ENCODE measurements around the gene C16orf96.
"Not testable (repeated sequence)": the region's sequence is repeated elsewhere in the genome, so short reads cannot be mapped to it uniquely, and the experiment has no call there.

C16orf96 gene

DNA sequence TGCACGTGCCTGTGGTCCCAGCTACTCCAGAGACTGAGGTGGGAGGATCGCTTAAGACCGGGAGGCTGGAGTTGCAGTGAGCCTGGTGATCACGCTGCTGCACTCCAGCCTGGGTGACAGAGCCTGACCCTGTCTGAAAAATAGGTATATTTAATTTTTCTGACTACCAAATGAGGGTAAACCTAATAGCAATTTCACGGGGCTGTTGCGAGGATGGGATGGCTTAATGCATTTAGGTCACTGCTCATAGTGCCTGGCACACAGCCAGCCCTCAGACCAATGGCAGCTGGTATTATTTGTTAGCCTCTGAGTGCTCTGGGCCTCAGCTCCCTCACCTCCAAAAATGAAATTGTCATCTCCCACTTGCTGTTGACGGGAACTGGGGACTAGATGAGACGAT lies 11.7 kb upstream of the C16orf96 start:
- Histone ChIP-seq H3K27me3 (ENCODE audit: control insufficient read depth, insufficient read depth, low read length) (no peaks in the 10 kb centered on the region), H3K36me3 (ENCODE audit: control insufficient read depth, insufficient read depth, low read length) (no peaks in the 10 kb centered on the region), H3K9me3 (ENCODE audit: control insufficient read depth, low read length) (no peaks in the 10 kb centered on the region), H3K4me1 (ENCODE audit: control insufficient read depth, insufficient read depth, low read length) (peaks cover 5% of the 10 kb centered on the region), H3K4me3 (ENCODE audit: low read length) (no peak overlapping the region), H3K9ac (ENCODE audit: low read length) (no peak overlapping the region)

DNA sequence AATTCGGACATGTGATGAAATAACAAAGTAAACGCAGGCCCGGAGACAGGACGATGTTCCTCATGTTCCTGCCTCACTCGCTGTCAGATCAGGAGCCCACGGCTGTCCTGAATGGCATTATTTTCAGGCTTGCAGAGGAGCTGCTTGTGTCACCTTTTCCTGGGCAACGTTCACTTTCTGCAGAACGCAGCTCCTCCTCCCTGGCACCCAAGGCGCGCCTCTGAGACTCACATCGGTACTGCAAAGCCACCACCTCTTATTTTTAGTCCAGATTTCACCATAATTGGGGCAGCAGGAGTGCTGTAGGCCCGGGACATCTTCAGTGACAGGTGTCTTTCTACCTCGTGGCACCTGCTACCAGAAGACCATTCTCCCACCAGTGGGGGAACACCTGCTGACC lies 8.0 kb upstream of the C16orf96 start:
- no peaks in the 10 kb centered on the region for H3K27me3 ChIP-seq (ENCODE audit: control insufficient read depth, insufficient read depth, low read length)

DNA sequence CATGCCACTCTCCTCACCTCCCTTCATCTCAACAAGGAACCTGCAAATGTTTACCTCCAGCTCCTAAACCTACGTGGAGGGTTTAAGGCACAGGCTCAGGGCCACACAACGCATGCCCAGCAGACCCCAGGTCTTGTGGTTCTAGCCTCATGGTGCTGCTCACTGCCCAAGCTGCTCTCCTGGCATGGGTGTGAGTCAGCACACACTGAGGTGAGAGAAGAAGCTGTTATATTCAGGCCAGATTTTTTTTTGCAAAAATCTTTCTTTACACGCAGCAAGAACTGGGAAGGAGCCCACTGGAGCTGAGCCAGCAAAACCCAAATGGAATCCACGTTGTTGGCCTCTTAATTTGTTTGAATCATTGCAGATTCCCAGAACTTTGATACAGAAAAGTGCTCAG lies 5.5 kb upstream of the C16orf96 start:
- H3K4me1 ChIP-seq (ENCODE audit: control insufficient read depth, insufficient read depth, low read length), result peaks cover 5% of the 10 kb centered on the region
- no peaks in the 10 kb centered on the region for H3K9me3 ChIP-seq (ENCODE audit: control insufficient read depth, low read length)
- no peaks in the 10 kb centered on the region for H3K36me3 ChIP-seq (ENCODE audit: control insufficient read depth, insufficient read depth, low read length)
- H3K4me3 ChIP-seq (ENCODE audit: low read length), result no peak overlapping the region
- H3K27me3 ChIP-seq (ENCODE audit: control insufficient read depth, insufficient read depth, low read length), result no peaks in the 10 kb centered on the region
- H3K9ac ChIP-seq (ENCODE audit: low read length), result no peak overlapping the region

More for the DNA sequence above, 8.0 kb upstream of the C16orf96 start:
- no peak overlapping the region for H3K4me3 ChIP-seq (ENCODE audit: low read length)
- H3K9ac ChIP-seq (ENCODE audit: low read length), result no peak overlapping the region
- peaks cover 5% of the 10 kb centered on the region for H3K4me1 ChIP-seq (ENCODE audit: control insufficient read depth, insufficient read depth, low read length)
- H3K9me3 ChIP-seq (ENCODE audit: control insufficient read depth, low read length), result no peaks in the 10 kb centered on the region
- H3K36me3 ChIP-seq (ENCODE audit: control insufficient read depth, insufficient read depth, low read length), result no peaks in the 10 kb centered on the region

DNA sequence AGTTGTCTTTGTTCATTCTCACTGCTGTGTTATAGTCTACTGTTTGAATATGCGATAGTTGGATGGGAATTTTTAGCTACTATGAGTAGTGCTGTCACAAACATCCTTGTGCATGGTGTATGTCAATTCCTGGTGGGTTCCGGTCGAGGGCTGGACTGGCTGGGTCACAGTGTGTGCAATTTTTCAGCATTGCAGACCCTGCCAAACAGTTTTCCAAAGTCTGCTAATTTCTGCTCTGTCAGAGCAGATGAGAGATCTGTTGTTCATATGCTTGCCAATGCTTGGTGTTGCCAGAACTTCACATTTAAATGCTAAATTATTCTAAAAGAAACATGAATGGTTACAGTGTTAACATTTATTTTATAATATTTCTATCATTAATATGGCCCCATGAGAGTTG lies 3.6 kb upstream of the C16orf96 start:
- peaks cover 5% of the 10 kb centered on the region for H3K4me1 ChIP-seq (ENCODE audit: control insufficient read depth, insufficient read depth, low read length)
- no peak overlapping the region for H3K9ac ChIP-seq (ENCODE audit: low read length)
- no peak overlapping the region for H3K4me3 ChIP-seq (ENCODE audit: low read length)
- H3K27me3 ChIP-seq (ENCODE audit: control insufficient read depth, insufficient read depth, low read length), result no peaks in the 10 kb centered on the region
- H3K9me3 ChIP-seq (ENCODE audit: control insufficient read depth, low read length), result no peaks in the 10 kb centered on the region
- H3K36me3 ChIP-seq (ENCODE audit: control insufficient read depth, insufficient read depth, low read length), result no peaks in the 10 kb centered on the region

DNA sequence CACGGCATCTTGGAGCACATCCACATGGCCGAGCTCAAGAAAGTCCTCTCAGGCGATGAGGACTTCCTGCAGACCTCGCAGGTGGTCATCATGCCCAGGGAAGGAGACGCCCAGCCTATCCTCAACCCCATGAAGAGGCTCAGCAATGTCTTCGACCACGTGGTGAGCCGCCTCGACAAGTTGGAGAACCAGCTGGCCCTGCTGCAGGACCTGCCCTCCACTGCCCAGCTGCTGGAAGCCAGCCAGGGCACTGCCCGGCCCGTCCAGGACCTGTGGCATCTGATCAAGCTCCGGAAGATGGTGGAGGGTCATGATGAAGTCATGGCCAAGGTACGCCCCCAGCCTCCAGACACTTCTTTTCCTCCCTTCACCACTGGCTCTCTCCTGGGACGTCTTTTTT lies 440 bp downstream of the C16orf96 start:
- no peaks in the 10 kb centered on the region for H3K36me3 ChIP-seq (ENCODE audit: control insufficient read depth, insufficient read depth, low read length)
- no peaks in the 10 kb centered on the region for H3K27me3 ChIP-seq (ENCODE audit: control insufficient read depth, insufficient read depth, low read length)
- no peak overlapping the region for H3K4me3 ChIP-seq (ENCODE audit: low read length)
- no peaks in the 10 kb centered on the region for H3K9me3 ChIP-seq (ENCODE audit: control insufficient read depth, low read length)
- no peak overlapping the region for H3K9ac ChIP-seq (ENCODE audit: low read length)
- H3K4me1 ChIP-seq (ENCODE audit: control insufficient read depth, insufficient read depth, low read length), result no peaks in the 10 kb centered on the region

DNA sequence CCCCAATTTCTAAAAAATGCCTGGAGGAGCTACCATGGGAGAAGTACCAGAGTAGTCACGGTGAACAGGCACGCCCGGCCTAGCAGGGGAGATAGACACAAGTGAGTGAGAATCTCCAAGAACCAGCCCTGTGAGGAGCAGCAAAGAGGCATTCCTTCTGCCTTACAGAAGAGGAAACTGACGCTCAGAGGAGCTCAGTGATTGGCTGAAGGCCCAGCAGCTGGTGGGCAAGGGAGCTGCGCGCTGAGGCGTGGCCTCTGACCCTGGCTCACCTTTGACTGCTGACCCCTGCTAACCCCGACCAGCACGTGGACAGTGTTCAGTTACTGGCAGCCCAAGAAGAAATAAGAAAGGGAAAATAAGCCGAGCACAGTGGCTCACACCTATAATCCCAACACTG lies 1.8 kb downstream of the C16orf96 start:
- Histone ChIP-seq H3K36me3 (ENCODE audit: control insufficient read depth, insufficient read depth, low read length) (no peaks in the 10 kb centered on the region), H3K9me3 (ENCODE audit: control insufficient read depth, low read length) (no peaks in the 10 kb centered on the region), H3K4me1 (ENCODE audit: control insufficient read depth, insufficient read depth, low read length) (no peaks in the 10 kb centered on the region), H3K4me3 (ENCODE audit: low read length) (no peak overlapping the region), H3K27me3 (ENCODE audit: control insufficient read depth, insufficient read depth, low read length) (no peaks in the 10 kb centered on the region), H3K9ac (ENCODE audit: low read length) (no peak overlapping the region)

DNA sequence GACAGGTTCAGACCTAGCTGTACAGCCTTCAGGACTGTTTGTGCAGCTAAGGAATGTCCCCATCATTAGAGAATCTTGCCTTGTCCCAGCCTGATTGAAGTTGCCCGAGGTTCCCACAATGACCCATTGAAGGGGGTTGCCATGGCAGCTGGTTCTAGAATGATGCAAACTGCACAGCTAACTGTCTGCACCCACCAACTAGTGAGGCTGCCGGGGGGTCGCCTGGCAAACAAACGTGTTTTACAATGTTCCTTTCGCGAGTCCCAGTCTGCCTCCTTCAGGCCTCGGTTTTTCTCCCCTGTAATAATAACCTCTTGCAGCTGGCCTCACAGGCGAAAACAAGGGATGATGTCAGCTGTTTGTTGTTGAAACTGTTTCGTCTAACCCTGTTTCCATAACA lies 5.5 kb downstream of the C16orf96 start:
- no peak overlapping the region for H3K4me3 ChIP-seq (ENCODE audit: low read length)
- H3K9me3 ChIP-seq (ENCODE audit: control insufficient read depth, low read length), result no peaks in the 10 kb centered on the region
- H3K9ac ChIP-seq (ENCODE audit: low read length), result no peak overlapping the region
- no peaks in the 10 kb centered on the region for H3K4me1 ChIP-seq (ENCODE audit: control insufficient read depth, insufficient read depth, low read length)
- no peaks in the 10 kb centered on the region for H3K36me3 ChIP-seq (ENCODE audit: control insufficient read depth, insufficient read depth, low read length)
- H3K27me3 ChIP-seq (ENCODE audit: control insufficient read depth, insufficient read depth, low read length), result no peaks in the 10 kb centered on the region

DNA sequence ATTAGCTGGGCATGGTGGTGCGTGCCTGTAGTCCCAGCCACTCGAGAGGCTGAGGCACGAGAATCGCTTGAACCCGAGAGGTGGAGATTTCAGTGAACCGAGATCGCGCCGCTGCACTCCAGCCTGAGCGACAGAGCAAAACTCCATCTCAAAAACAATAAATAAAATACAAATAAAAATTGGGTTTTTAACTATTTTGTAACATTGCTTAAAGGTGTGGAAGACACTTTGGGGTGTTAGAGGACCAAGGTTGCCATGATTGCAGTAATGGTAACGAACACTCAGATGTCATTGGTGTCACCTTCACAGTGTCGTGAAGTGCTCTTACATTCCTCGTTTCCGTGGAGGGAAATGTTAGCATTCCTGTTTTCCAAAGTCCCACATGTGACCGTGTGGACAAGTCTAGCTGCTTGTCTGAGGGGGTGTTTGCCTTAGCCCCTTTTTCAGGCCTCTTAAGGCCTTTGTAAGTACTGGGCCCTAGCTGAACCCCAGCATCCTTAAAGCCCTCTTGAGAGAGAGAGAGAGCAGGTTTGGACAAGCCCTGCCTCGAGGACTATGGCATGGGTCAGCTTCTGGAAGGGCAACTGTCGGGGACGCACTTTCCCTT lies 8.6 kb downstream of the C16orf96 start:
- Histone ChIP-seq H3K36me3 (ENCODE audit: control insufficient read depth, insufficient read depth, low read length) (no peaks in the 10 kb centered on the region), H3K27me3 (ENCODE audit: control insufficient read depth, insufficient read depth, low read length) (no peaks in the 10 kb centered on the region), H3K4me1 (ENCODE audit: control insufficient read depth, insufficient read depth, low read length) (no peaks in the 10 kb centered on the region), H3K9me3 (ENCODE audit: control insufficient read depth, low read length) (no peaks in the 10 kb centered on the region), H3K4me3 (ENCODE audit: low read length) (no peak overlapping the region), H3K9ac (ENCODE audit: low read length) (no peak overlapping the region)

DNA sequence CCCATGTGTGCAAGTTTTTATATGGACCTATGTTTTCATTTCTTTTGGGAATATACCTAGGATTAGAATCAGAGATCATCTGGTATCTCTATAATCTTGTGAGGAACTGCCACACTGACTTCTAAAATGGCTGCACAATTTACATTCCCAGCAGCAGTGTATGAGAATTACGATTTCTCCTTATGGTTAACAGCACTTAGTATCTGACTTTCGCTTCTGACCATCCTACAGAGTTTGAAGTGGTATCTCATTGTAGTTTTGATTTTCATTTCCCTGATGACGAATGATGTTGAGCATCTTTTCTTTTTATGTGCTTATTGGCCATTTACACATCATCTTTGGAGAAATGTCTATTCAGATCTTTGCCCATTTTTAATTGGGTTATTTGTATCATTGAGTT lies 10.0 kb downstream of the C16orf96 start:
- Histone ChIP-seq H3K9ac (ENCODE audit: low read length) (no peak overlapping the region), H3K9me3 (ENCODE audit: control insufficient read depth, low read length) (no peaks in the 10 kb centered on the region), H3K27me3 (ENCODE audit: control insufficient read depth, insufficient read depth, low read length) (no peaks in the 10 kb centered on the region), H3K4me3 (ENCODE audit: low read length) (no peak overlapping the region), H3K4me1 (ENCODE audit: control insufficient read depth, insufficient read depth, low read length) (no peaks in the 10 kb centered on the region), H3K36me3 (ENCODE audit: control insufficient read depth, insufficient read depth, low read length) (no peaks in the 10 kb centered on the region)

DNA sequence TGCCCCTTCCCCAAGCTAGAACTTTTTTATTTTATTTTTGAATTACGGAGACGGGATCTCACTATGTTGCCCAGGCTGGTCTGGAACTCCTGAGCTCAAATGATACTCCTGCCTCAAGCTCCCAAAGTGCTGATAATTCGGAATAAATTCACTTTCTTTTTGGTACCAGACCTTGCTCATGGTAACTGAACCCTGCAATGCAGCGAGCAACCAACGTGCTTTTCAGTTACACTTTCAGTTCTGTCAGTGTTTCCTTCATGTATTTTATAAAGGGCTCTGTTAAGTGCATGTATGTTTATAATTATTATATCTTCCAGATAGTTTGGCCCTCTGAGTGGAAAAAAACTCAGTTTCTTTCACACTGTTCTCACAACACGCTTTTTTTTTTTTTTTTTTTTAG lies 13.9 kb downstream of the C16orf96 start:
- Histone ChIP-seq H3K9me3 (ENCODE audit: control insufficient read depth, low read length) (no peaks in the 10 kb centered on the region), H3K27me3 (ENCODE audit: control insufficient read depth, insufficient read depth, low read length) (no peaks in the 10 kb centered on the region), H3K4me1 (ENCODE audit: control insufficient read depth, insufficient read depth, low read length) (no peaks in the 10 kb centered on the region), H3K9ac (ENCODE audit: low read length) (no peak overlapping the region), H3K4me3 (ENCODE audit: low read length) (no peak overlapping the region), H3K36me3 (ENCODE audit: control insufficient read depth, insufficient read depth, low read length) (no peaks in the 10 kb centered on the region)

DNA sequence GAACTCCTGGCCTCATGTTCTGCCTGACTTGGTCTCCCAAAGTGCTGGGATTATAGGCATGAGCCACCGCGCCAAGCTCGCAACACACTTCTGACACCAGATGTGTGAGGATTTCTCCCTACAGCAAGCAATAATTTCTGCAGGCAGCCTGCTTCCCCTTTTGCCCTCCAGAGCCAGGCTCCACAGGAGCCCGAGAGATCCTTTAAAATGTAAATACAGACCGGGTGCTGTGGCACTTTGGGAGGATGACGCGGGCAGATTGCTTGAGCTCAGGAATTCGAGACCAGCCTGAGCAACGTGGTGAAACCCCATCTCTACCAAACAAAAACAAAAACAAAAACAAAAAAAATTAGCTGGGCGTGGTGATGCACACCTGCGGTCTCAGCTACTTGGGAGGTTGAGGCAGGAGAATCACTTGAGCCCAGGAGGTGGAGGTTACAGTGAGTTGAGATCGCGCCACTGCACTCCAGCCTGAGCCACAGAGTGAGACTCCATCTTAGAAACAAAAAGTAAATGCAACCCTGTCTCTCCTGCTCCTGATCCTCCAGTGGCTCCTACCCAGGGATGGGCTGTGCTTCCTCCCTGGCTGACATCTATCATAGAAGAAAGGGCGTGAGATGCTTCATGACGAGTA lies 14.7 kb downstream of the C16orf96 start:
- H3K9me3 ChIP-seq (ENCODE audit: control insufficient read depth, low read length), result no peaks in the 10 kb centered on the region
- no peaks in the 10 kb centered on the region for H3K4me1 ChIP-seq (ENCODE audit: control insufficient read depth, insufficient read depth, low read length)
- no peaks in the 10 kb centered on the region for H3K27me3 ChIP-seq (ENCODE audit: control insufficient read depth, insufficient read depth, low read length)
- H3K36me3 ChIP-seq (ENCODE audit: control insufficient read depth, insufficient read depth, low read length), result no peaks in the 10 kb centered on the region
- H3K9ac ChIP-seq (ENCODE audit: low read length), result no peak overlapping the region
- no peak overlapping the region for H3K4me3 ChIP-seq (ENCODE audit: low read length)

DNA sequence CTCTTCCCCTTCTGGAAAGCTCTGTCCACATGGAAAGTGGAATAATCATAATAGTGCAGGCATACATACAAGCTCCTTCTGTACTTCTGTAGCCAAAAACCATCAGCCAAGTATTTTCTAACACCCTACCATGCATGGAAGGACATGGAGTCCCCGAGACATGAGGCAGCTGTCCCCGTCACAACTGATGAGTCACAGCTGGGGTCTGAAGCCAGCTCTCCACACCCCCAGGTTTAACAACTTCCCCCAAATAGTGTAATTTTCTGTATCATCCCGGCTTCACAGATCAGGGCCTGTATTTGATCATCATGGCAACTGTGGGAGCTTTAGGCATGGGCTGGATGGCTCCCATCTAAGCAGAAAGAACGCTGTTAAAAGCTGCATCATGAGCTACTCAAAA lies 16.6 kb downstream of the C16orf96 start:
- Histone ChIP-seq H3K9ac (ENCODE audit: low read length) (no peak overlapping the region), H3K4me1 (ENCODE audit: control insufficient read depth, insufficient read depth, low read length) (no peaks in the 10 kb centered on the region), H3K36me3 (ENCODE audit: control insufficient read depth, insufficient read depth, low read length) (no peaks in the 10 kb centered on the region), H3K9me3 (ENCODE audit: control insufficient read depth, low read length) (no peaks in the 10 kb centered on the region), H3K4me3 (ENCODE audit: low read length) (no peak overlapping the region), H3K27me3 (ENCODE audit: control insufficient read depth, insufficient read depth, low read length) (no peaks in the 10 kb centered on the region)

DNA sequence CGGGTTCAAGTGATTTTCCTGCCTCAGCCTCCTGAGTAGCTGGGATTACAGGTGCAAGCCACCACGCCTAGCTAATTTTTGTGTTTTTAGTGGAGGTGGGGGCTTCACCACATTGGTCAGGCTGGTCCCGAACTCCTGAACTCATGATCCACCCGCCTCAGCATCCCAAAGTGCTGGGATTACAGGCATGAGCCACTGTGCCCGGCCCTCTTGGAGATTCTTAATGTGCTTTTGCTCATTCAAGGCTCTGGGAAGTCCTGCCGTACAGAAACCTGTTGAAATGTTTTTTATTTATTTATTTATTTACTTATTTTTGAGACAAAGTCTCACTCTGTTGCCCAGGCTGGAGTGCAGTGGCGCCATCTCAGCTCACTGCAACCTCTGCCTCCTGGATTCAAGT lies 17.8 kb downstream of the C16orf96 start:
- not testable (repeated sequence) for H3K9ac ChIP-seq (ENCODE audit: low read length); H3K4me1 ChIP-seq (ENCODE audit: control insufficient read depth, insufficient read depth, low read length); H3K4me3 ChIP-seq (ENCODE audit: low read length); H3K36me3 ChIP-seq (ENCODE audit: control insufficient read depth, insufficient read depth, low read length); H3K27me3 ChIP-seq (ENCODE audit: control insufficient read depth, insufficient read depth, low read length); H3K9me3 ChIP-seq (ENCODE audit: control insufficient read depth, low read length)

Data from mucosa of stomach (tissue), 1 donor.